ENCODE measurements around the gene NKX6-2.

- TF ChIP-seq, protein P1, sequence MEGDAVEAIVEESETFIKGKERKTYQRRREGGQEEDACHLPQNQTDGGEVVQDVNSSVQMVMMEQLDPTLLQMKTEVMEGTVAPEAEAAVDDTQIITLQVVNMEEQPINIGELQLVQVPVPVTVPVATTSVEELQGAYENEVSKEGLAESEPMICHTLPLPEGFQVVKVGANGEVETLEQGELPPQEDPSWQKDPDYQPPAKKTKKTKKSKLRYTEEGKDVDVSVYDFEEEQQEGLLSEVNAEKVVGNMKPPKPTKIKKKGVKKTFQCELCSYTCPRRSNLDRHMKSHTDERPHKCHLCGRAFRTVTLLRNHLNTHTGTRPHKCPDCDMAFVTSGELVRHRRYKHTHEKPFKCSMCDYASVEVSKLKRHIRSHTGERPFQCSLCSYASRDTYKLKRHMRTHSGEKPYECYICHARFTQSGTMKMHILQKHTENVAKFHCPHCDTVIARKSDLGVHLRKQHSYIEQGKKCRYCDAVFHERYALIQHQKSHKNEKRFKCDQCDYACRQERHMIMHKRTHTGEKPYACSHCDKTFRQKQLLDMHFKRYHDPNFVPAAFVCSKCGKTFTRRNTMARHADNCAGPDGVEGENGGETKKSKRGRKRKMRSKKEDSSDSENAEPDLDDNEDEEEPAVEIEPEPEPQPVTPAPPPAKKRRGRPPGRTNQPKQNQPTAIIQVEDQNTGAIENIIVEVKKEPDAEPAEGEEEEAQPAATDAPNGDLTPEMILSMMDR (IDR thresholded peaks at IDR 0.05; ENCODE audit: poor library complexity, severe bottlenecking): no peak
- TF ChIP-seq SMC3 (conservative IDR thresholded peaks at IDR 0.05; ENCODE audit: poor library complexity) (no peak), POLR2AphosphoS5 (IDR thresholded peaks at IDR 0.05) (no peak), TAF1 (IDR thresholded peaks at IDR 0.05; ENCODE audit: low read depth) (no peak), EZH2 (IDR thresholded peaks at IDR 0.05; ENCODE audit: borderline replicate concordance, insufficient read depth, low read length, poor library complexity, severe bottlenecking) (no peak), MXI1 (conservative IDR thresholded peaks at IDR 0.05; ENCODE audit: poor library complexity, severe bottlenecking) (no peak), EP300 (conservative IDR thresholded peaks at IDR 0.05; ENCODE audit: poor library complexity, severe bottlenecking) (no peak), REST (IDR thresholded peaks at IDR 0.05; ENCODE audit: borderline replicate concordance) (no peak)
Measured at GRCh38 chr10:132764108-132764507, 21.8 kb downstream of the NKX6-2 start.
